H1 (cell line): ENCODE measurements around the gene DRD5. TPM values are rescaled to one million over a fixed set of nuclear protein-coding genes. Genes with fewer than 3 reads are reported as not detected.

Experiments used
- CTCF ChIA-PET: fragments of 300-600 bp; sonication (Branson Sonifier 250); formaldehyde crosslinking; loops from one replicate; lab custom pipeline; 2021; ENCODE audit not compliant: partially characterized antibody; lab: Charles Lee
- POLR2A ChIA-PET: fragments of 300-600 bp; sonication (Branson Sonifier 250); formaldehyde crosslinking; loops from one replicate; lab custom pipeline; 2021; ENCODE audit warnings: inconsistent platforms; ENCODE audit not compliant: partially characterized antibody; lab: Charles Lee
- DNase-seq, 2 experiments: peaks; one replicate each; pipeline versions ENCODE4 v3.0.0 to v3.0.0-alpha.2; 2010 to 2022; ENCODE audit warnings: low spot score in 2 of 2, low read depth in 1 of 2, mixed read lengths in 1 of 2
- FAIRE-seq: peaks from 2 replicates; lab custom pipeline; 2011; peaks lifted over from hg19 to GRCh38; lab: Jason Lieb, UNC
- H2AFZ ChIP-seq: 2 replicates; pipeline ENCODE4 v1.8.1; 2012; ENCODE audit warnings: low read length, inconsistent platforms
- H2AK5ac ChIP-seq: 2 replicates; pipeline ENCODE4 v1.6.1; 2013; ENCODE audit warnings: low read depth, low read length
- H2BK120ac ChIP-seq: replicated peaks from 2 replicates; pipeline ENCODE3; 2013; ENCODE audit warnings: low read depth, low read length, inconsistent platforms
- H2BK12ac ChIP-seq: 2 replicates; pipeline ENCODE4 v1.6.1; 2013; ENCODE audit warnings: low read depth, low read length
- H2BK15ac ChIP-seq: 2 replicates; pipeline ENCODE4 v1.6.1; 2013; ENCODE audit warnings: low read length
- H2BK20ac ChIP-seq: 2 replicates; pipeline ENCODE4 v1.6.1; 2013; ENCODE audit warnings: low read length
- H2BK5ac ChIP-seq: 2 replicates; pipeline ENCODE4 v1.6.1; 2013; ENCODE audit warnings: low read depth, low read length
- H3K14ac ChIP-seq: 2 replicates; pipeline ENCODE4 v1.6.1; 2013; ENCODE audit warnings: inconsistent platforms; ENCODE audit not compliant: insufficient read length
- H3K18ac ChIP-seq: 2 replicates; pipeline ENCODE4 v1.6.1; 2013; ENCODE audit warnings: low read length; ENCODE audit errors: extremely low read depth
- H3K23ac ChIP-seq: 2 replicates; pipeline ENCODE4 v1.6.1; 2013; ENCODE audit warnings: inconsistent platforms; ENCODE audit not compliant: insufficient read length
- H3K23me2 ChIP-seq: 2 replicates; pipeline ENCODE4 v1.6.1; 2013; ENCODE audit warnings: low read depth, low read length
- H3K27ac ChIP-seq: 2 replicates; pipeline ENCODE4 v1.6.1; 2011; ENCODE audit warnings: low read depth, low read length, inconsistent platforms
- H3K27me3 ChIP-seq, 4 experiments: replicated peaks in 1 of 4; 1 replicate in 1 of 4; 2 replicates in 3 of 4; pipeline versions ENCODE4 v1.6.1 to v1.8.1; 2011 to 2013; ENCODE audit warnings: low read length in 3 of 4, mild to moderate bottlenecking in 3 of 4, inconsistent platforms in 2 of 4, mixed read lengths in 2 of 4, moderate library complexity in 1 of 4; ENCODE audit not compliant: control insufficient read depth in 3 of 4, insufficient read depth in 3 of 4; ENCODE audit errors: extremely low read depth in 1 of 4
- H3K36me3 ChIP-seq, 4 experiments: 2 replicates each; pipeline versions ENCODE4 v1.6.1 to v1.8.1; 2011 to 2013; ENCODE audit warnings: mild to moderate bottlenecking in 4 of 4, low read length in 3 of 4, moderate library complexity in 2 of 4, control low read depth in 1 of 4, inconsistent platforms in 1 of 4; ENCODE audit not compliant: insufficient read depth in 4 of 4, control insufficient read depth in 2 of 4
- H3K4ac ChIP-seq: replicated peaks from 2 replicates; pipeline ENCODE3; 2013; ENCODE audit warnings: low read length, low read depth, mixed read lengths, inconsistent platforms; ENCODE audit not compliant: insufficient read length
- H3K4me1 ChIP-seq, 4 experiments: replicated peaks in 1 of 4; 1 replicate in 1 of 4; 2 replicates in 3 of 4; pipeline versions ENCODE4 v1.6.1 to v1.8.1; 2011 to 2013; ENCODE audit warnings: low read length in 3 of 4, inconsistent platforms in 2 of 4, mixed read lengths in 1 of 4; ENCODE audit not compliant: insufficient read depth in 4 of 4, control insufficient read depth in 3 of 4
- H3K4me2 ChIP-seq, 2 experiments: 2 replicates each; pipeline versions ENCODE4 v1.6.1 to v1.8.1; 2011 to 2013; ENCODE audit warnings: low read depth in 2 of 2, low read length in 2 of 2, control low read depth in 1 of 2, inconsistent platforms in 1 of 2, mild to moderate bottlenecking in 1 of 2; ENCODE audit not compliant: insufficient read depth in 1 of 2
- H3K4me3 ChIP-seq, 4 experiments: fragments of 200-600, 300-600 bp in 1 of 4; sonication (generic), shearing (Covaris generic), sonication (Bioruptor Twin) in 1 of 4; 2 replicates each; pipeline versions ENCODE4 v1.5.1 to v1.8.1; 2011 to 2016; ENCODE audit warnings: low read length in 4 of 4, low read depth in 3 of 4, control low read depth in 2 of 4, inconsistent platforms in 2 of 4, mild to moderate bottlenecking in 2 of 4, mixed read lengths in 1 of 4, moderate library complexity in 1 of 4; ENCODE audit not compliant: insufficient read depth in 2 of 4; ENCODE audit errors: extremely low read depth in 1 of 4
- H3K56ac ChIP-seq: replicated peaks from 2 replicates; pipeline ENCODE3; 2013; ENCODE audit warnings: low read depth, mild to moderate bottlenecking, mixed read lengths, low read length, inconsistent platforms; ENCODE audit not compliant: insufficient read length
- H3K79me1 ChIP-seq: 2 replicates; pipeline ENCODE4 v1.6.1; 2013; ENCODE audit warnings: low read depth, low read length, control low read depth
- H3K79me2 ChIP-seq, 2 experiments: 2 replicates each; pipeline versions ENCODE4 v1.6.1 to v1.8.1; 2012 to 2013; ENCODE audit warnings: low read length in 2 of 2, mild to moderate bottlenecking in 2 of 2, inconsistent platforms in 1 of 2; ENCODE audit not compliant: insufficient read depth in 2 of 2, control insufficient read depth in 1 of 2
- H3K9ac ChIP-seq, 4 experiments: replicated peaks in 1 of 4; 1 replicate in 1 of 4; 2 replicates in 3 of 4; pipeline versions ENCODE4 v1.6.1 to v1.8.1; 2011 to 2013; ENCODE audit warnings: low read depth in 3 of 4, low read length in 3 of 4, control low read depth in 2 of 4, mild to moderate bottlenecking in 2 of 4, moderate library complexity in 2 of 4, inconsistent platforms in 1 of 4; ENCODE audit errors: extremely low read depth in 1 of 4
- H3K9me3 ChIP-seq, 2 experiments: 2 replicates each; pipeline versions ENCODE4 v1.6.1 to v1.8.1; 2012 to 2013; ENCODE audit warnings: mild to moderate bottlenecking in 2 of 2, moderate library complexity in 2 of 2, control low read depth in 1 of 2, inconsistent platforms in 1 of 2, low read depth in 1 of 2, low read length in 1 of 2, mixed read lengths in 1 of 2; ENCODE audit not compliant: insufficient read depth in 2 of 2
- H4K20me1 ChIP-seq, 2 experiments: replicated peaks in 1 of 2; 2 replicates each; pipeline versions ENCODE3 to v1.8.1; 2011 to 2013; ENCODE audit warnings: inconsistent platforms in 2 of 2, low read length in 2 of 2, mild to moderate bottlenecking in 1 of 2; ENCODE audit not compliant: insufficient read depth in 2 of 2, control insufficient read depth in 1 of 2
- H4K5ac ChIP-seq: 2 replicates; pipeline ENCODE4 v1.6.1; 2013; ENCODE audit warnings: low read length, low read depth, mixed read lengths, inconsistent platforms; ENCODE audit not compliant: insufficient read length
- H4K8ac ChIP-seq: 2 replicates; pipeline ENCODE4 v1.8.0; 2013; ENCODE audit warnings: mild to moderate bottlenecking, moderate library complexity, low read length, inconsistent platforms; ENCODE audit not compliant: insufficient read depth; ENCODE audit errors: extremely low read depth
- H4K91ac ChIP-seq: replicated peaks from 2 replicates; pipeline ENCODE3; 2013; ENCODE audit warnings: low read length, mixed read lengths, inconsistent platforms; ENCODE audit not compliant: insufficient read length
- GABPA ChIP-seq: IDR thresholded peaks from 2 replicates; pipeline ENCODE4 v1.6.1; 2011; ENCODE audit warnings: mild to moderate bottlenecking, low read length, moderate library complexity, borderline replicate concordance; ENCODE audit not compliant: insufficient read depth
- PHF8 ChIP-seq: fragments of 200-600 bp; sonication (generic); conservative IDR thresholded peaks from 2 replicates; pipeline ENCODE4 v1.7.1; 2012; ENCODE audit warnings: low read depth, mild to moderate bottlenecking, inconsistent platforms, low read length, moderate library complexity
- SRF ChIP-seq: IDR thresholded peaks from 2 replicates; pipeline ENCODE4 v1.6.1; 2011; ENCODE audit warnings: mild to moderate bottlenecking, low read depth, low read length, moderate library complexity
- WGBS, 2 experiments: shearing (Covaris generic) in 1 of 2; methylation state at CpG; one replicate each; pipeline versions ENCODE4 v1.1.6 to v1.1.7; 2013 to 2015; ENCODE audit warnings: low lambda C conversion rate in 2 of 2, mixed read lengths in 2 of 2, inconsistent platforms in 1 of 2, low coverage in 1 of 2, missing lambda C conversion rate in 1 of 2; ENCODE audit not compliant: insufficient replicate concordance in 2 of 2, insufficient coverage in 1 of 2, insufficient read length in 1 of 2; ENCODE audit errors: extremely low coverage in 1 of 2, missing lambda C conversion rate in 1 of 2; 5-methylcytosine and 5-hydroxymethylcytosine counted together
- polyA plus RNA-seq, 7 experiments: library from polyadenylated mRNA; depleted of rRNA in 3 of 7; stranded (reverse) in 5 of 7; unstranded in 2 of 7; fragments of >200 nt in 5 of 7; fragments of 200-250 nt in 2 of 7; gene quantifications; 1 replicate in 5 of 7; 2 replicates in 1 of 7; 4 replicates in 1 of 7; pipeline versions ENCODE4 v1.2.1 to v1.2.3, GENCODE V29; 2011 to 2013; ENCODE audit warnings: missing spikeins in 2 of 7, mixed read lengths in 2 of 7
- total RNA-seq: library from RNA; stranded (reverse); fragmentation: NEBNext Ultra II Directional; extraction: Animal tissue kit (Norgen Biotek cat#: 25700); gene quantifications from 2 replicates; pipeline ENCODE4 v1.2.1, GENCODE V29; 2021

The DRD5 gene
- total and polyA plus RNA-seq, 2 of the 8 experiments (the other 6 are each of a cell fraction or from before 2014, with no cell fraction given): 0.11 to 0.21 TPM

GRCh38 chr4:9812501-9813340, 31.3 kb downstream of the DRD5 start:
- no peak overlapping the region for H3K9ac ChIP-seq
- no peak overlapping the region for H2BK120ac ChIP-seq
- H3K4me3 ChIP-seq: no peak overlapping the region
- H3K4me2 ChIP-seq: no peak overlapping the region
- no peak overlapping the region for H4K5ac ChIP-seq
- no peak overlapping the region for H2AK5ac ChIP-seq
- H3K27me3 ChIP-seq: no peaks in the 10 kb centered on the region
- no peak overlapping the region for H3K27ac ChIP-seq
- H3K79me2 ChIP-seq: no peaks in the 10 kb centered on the region
- no peak overlapping the region for H2BK5ac ChIP-seq
- no peaks in the 10 kb centered on the region for H3K4me1 ChIP-seq
- FAIRE-seq (no peak), DNase-seq (no peak)
- H2BK20ac ChIP-seq: no peak overlapping the region
- H3K79me1 ChIP-seq: no peaks in the 10 kb centered on the region
- no peaks in the 10 kb centered on the region for H3K36me3 ChIP-seq
- no peak overlapping the region for H4K91ac ChIP-seq
- H3K23me2 ChIP-seq: no peaks in the 10 kb centered on the region
- H3K56ac ChIP-seq: no peak overlapping the region
- no peak overlapping the region for H2BK15ac ChIP-seq
- H3K9me3 ChIP-seq: 0 out of 4 replicates have a peak, but pooled peaks cover 0 to 4% of the 10 kb centered on the region in 2 experiments
- 88% methylated on average over 4 of the region's 4 CpGs; no CpG with 5 or more reads in 1 of the 2 experiments for WGBS, 2 experiments
- no peak overlapping the region for H3K4ac ChIP-seq
- no peak overlapping the region for H2AFZ ChIP-seq
- H2BK12ac ChIP-seq: no peak overlapping the region
- no peak overlapping the region for H3K23ac ChIP-seq
- H4K20me1 ChIP-seq: no peaks in the 10 kb centered on the region
- no peak overlapping the region for H4K8ac ChIP-seq
- CTCF ChIA-PET: interaction anchor here (0.7 to 1.7 kb wide), 5 partner anchors 12 to 1196 kb away, joined by 3 to 4 read pairs (median 3); no protein-coding TSS in a partner anchor
- TF ChIP-seq GABPA (no peak), SRF (no peak), PHF8 (no peak)
- no peak overlapping the region for H3K14ac ChIP-seq
- H3K18ac ChIP-seq: no peak overlapping the region
- POLR2A ChIA-PET: no interaction called here
